NCI-H187 (cell line): ENCODE measurements around the gene ZFP92.

Experiments
- DNase-seq, 2 experiments: peaks; one replicate each; lab custom pipeline; 2025; lab: John Stamatoyannopoulos, UW

The ZFP92 gene

GRCh38 chrX:153408871-153409351 lies 2.4 kb upstream of the ZFP92 start:
- DNase-seq, result no peak

- DNase-seq, result no peak
These were observed 1.7 kb upstream of the ZFP92 start for GRCh38 chrX:153409414-153410101.

- no peak for DNase-seq
These were observed 899 bp upstream of the ZFP92 start for GRCh38 chrX:153410373-153410772.

DNA sequence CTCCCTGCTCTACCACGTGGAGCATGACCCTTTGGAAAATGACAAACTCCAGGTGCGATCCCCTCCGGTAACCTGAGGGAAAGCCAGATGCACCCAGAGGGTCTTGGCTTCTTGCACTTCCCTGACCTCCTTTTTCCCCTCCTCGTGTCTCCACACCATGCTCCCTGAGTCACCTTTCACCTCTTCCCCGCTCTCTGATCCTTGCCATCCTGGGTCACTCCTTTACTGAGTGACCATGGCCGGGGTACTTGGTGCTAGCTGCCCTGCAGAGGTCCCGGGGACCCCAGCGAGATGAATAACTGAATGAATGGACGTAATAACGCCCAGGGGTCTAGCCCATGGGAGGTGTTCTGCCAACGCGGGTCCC lies 401 bp upstream of the ZFP92 start:
- DNase-seq, result no peak

DNA sequence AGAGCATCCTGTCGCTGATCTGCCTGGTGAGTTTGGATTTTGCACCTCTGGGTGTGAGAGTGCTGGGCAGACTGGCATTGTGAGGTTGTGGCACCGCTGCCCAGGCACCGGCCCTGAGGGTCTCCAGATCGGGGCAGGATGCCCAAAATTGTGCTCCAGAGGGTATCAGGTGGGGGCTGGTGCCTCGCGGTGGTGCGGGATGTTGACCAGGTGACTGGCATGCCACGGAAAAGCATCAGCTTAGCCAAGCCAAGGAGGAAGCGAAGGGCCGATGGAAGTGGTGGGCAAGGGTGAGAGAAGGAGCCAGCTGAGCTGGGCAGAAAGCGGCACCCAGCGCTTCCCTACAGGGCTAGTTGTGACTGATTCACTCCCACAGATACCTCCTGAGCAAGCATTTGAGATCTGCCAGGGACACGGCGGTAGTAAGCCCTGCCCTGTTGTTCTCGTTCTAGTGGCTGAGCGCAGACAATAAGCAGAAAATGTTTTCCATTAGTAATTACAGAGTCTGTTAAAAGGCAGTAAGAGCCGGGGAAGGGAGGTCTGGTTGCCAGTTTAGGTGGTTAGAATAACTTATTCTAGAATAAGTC lies 809 bp downstream of the ZFP92 start:
- no peak for DNase-seq

DNA sequence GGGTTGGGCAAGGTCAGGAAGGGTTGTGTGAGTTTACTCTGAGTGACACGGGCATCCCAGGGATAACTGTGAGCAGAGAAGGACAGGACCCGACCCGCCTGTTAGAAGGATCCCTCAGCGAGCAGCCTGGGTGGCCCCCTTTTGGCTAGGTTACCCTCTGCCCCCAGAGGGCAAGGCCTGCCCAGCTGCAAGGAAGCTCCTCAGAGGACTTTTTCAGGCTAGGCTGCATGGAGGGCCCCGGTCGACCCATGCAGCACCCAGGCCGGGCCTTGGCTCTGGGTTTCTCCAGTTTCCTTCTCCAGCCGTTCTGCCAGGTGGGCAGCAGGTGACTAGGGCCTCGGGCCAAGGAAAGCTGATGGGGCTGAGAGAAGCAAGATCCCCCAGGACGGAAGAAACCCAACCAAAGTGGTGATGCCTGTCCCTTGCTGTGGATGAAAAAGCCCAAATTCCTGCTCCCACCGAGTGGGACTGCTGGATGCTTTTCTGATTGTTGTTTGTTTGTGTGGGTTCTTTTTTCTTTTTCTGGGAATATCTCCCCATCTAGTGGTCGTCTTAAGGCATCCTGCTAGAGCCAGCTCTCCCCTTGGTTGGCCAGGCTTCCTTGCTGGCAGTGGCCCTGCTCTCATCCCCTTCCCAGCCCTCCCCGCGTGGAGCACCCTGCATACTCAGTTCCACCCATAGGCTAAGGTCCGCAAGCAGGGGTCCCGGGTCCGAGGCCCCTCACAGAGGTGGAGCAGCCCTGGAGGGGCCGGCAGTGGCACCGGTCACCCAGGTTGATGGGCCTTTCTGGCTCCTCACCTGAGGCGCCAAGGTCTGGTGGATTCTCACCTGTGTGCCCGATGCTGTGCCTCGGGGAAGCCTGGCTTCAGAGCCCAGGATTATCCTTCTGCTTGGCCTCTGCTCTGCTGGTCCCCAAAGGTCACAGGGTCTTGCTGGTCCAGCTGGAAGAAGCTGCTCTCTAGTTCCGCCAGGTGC lies 1.8 kb downstream of the ZFP92 start:
- DNase-seq, result no peak

- DNase-seq, result no peak
These were observed 2.5 kb downstream of the ZFP92 start for GRCh38 chrX:153413731-153414130.

GRCh38 chrX:153414856-153415510 lies 3.7 kb downstream of the ZFP92 start:
- no peak for DNase-seq

DNA sequence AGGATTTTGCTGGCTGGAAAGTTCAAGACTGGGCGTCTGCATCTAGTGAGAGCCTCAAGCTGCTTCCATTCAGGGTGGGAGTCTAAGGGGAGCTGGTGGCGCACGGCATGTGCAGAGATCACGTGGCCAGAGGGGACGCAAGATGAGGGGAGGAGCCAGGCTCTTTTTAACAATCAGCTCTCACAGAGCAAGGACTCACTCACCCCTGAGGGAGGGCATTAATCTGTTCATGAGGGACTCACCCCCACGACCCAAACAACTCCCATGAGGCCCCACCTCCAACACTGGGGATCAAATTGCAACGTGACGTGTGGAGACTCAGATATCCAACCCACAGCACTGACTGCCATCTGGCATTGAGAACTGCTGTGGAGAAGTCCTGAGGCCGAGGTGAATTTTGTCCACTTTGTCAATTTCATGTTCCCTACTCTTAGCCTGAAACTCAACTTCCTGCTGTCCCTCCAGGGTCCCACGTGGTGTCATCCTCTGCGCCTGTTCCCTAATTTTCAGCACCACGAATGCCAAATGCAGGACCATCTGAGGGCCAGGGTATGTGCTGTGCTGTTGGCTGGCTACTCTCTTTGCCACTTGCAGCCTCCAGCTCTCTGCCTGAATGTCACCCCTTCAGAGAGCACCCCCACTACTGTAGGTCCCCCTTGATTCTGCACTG lies 5.6 kb downstream of the ZFP92 start:
- DNase-seq, result no peak

DNA sequence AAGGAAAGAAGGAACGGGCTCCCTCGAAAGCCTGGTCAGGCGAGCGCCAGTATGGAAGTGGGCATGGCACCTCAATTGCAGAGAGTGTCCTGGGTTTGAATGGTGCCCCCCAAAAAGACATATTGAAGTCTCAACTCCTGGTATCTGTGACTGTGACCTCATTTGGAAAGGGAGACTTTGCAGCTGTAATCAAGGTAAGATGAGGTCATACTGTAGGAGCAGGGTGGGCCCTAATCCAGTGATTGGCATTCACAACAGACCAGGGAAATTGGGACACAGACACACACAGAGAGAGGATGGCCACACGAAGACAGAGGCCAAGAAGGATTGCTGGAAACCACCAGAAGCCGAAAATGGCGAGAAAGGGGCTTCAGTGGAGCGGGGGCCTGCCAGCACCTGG lies 6.4 kb downstream of the ZFP92 start:
- DNase-seq, result no peak

DNA sequence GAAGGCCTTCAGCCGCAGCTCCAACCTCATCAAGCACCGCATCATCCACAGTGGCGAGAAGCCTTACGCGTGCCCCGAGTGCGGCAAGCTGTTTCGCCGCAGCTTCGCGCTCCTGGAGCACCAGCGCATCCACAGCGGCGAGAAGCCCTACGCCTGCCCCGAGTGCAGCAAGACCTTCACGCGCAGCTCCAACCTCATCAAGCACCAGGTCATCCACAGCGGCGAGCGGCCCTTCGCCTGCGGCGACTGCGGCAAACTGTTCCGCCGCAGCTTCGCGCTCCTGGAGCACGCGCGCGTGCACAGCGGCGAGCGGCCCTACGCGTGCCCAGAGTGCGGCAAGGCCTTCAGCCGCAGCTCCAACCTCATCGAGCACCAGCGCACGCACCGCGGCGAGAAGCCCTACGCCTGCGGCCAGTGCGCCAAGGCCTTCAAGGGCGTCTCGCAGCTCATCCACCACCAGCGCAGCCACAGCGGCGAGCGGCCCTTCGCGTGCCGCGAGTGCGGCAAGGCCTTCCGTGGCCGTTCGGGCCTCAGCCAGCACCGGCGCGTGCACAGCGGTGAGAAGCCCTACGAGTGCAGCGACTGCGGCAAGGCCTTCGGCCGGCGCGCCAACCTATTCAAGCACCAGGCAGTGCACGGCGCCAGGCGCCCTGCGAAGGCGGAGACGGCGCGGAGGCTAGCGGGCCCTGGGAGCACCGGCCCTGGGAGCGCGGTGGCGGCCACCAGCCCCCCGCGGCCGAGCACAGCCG lies 9.8 kb downstream of the ZFP92 start:
- no peak for DNase-seq

- DNase-seq, result no peak
These were observed 10.6 kb downstream of the ZFP92 start for GRCh38 chrX:153421856-153422255.

DNA sequence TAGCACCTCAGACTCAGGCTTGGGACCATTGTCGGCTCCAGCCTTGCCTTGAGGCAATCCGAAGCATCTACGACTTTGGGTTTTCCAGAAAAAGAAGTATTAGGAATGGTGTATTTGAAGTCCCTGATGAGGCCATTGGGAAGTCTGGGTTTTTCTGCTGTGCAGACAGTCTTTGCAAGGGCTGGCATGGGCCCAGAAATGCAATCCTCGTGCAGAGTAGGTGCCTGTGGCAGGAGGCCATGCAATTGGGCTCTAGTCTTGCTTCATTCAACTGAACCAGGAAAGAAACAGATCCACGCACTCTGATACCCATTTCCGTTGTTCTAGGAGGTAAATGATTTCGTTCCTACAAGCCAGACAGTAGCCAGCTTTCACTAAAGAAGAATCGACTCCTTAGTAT lies 12.4 kb downstream of the ZFP92 start:
- DNase-seq, result no peak

- DNase-seq, result no peak
These were observed 14.9 kb downstream of the ZFP92 start for GRCh38 chrX:153426204-153426603.

DNA sequence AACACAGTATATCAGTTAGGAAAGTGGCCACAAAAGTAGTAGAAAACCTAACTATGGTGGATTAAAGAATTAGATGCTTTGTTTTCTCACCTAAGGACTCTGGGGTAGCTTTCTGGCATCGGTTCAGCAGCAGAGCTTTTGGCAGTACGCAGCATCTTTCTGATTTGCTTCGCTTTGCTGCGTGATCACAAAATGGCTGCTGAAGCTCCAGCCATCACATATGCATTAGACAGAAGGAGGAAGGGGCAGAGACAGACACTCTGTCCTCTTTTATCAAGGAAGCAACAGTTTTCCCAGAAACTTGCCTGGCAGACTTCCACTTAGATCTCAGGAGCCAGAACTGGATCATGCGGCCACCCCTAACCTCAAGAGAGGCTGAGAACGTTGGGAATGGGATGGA lies 19.5 kb downstream of the ZFP92 start:
- no peak for DNase-seq

DNA sequence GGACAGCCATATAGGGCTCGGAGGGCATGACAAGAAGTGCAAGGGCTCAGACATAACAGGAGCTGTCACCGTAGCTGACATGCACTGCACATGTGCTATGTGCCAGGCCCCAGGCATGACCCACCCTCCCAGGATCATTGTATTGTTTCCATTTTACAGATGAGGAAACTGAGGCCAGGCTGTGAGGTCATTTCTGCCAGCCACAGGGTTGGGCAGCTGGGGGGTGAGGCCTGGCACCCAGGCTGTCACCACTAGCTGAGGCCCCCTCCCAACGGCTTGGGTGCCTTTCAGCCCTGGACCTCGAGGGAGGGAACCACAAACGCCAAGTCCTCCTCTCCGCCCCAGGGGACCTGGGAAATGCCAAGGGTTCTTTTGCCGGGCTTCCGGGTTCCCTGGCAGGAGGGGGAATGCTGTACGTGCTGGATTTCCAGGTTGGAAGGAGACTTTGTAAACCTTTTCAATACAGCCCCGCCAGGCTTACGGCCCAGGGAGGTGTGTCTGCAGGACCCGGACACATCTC lies 21.9 kb downstream of the ZFP92 start:
- DNase-seq, result no peak

DNA sequence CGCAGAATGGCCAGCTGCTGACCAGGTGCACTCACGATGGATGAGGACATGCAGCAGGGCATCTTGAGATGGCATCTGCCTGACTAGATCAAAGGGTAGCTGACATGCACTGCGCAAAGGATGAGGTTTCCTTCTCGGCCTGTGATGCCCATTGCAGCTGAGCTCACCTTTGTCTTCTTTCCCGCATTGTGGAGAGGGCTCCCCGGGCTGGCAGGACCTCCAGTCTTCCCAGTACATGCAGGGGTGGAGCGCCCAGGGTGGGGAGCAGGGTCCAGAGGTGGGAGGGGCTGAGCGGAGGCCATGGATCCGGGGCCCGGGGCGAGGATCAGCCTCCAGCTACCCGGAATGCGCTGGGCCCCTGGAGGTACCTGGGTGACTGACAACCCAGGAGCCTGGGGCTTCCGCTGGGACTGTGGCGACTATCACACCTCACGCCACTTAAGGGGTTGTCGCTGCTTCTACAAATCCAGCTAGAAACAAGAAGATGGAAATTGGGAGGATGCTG lies 22.6 kb downstream of the ZFP92 start:
- no peak for DNase-seq

- DNase-seq, result no peak
These were observed 23.5 kb downstream of the ZFP92 start for GRCh38 chrX:153434801-153435200.

DNA sequence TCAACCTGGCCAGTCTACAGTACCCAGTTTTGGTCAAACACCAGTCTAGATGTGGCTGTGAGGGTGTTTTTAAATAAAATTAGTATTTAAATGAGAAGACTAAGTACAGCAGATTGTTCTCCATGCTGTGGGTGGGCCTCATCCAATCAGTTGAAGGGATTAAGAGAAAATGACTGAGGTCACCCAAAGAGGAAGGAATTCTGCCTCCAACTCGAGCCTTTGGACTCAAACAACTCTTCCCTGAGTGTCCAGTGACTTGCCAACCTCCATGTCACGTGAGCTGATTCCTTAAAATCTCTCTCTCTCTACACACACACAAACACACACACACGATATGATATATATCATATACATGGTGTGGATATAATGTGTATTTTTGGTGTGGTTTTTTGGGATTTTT lies 24.6 kb downstream of the ZFP92 start:
- no peak for DNase-seq

- no peak for DNase-seq
These were observed 27.3 kb downstream of the ZFP92 start for GRCh38 chrX:153438532-153438931.

DNA sequence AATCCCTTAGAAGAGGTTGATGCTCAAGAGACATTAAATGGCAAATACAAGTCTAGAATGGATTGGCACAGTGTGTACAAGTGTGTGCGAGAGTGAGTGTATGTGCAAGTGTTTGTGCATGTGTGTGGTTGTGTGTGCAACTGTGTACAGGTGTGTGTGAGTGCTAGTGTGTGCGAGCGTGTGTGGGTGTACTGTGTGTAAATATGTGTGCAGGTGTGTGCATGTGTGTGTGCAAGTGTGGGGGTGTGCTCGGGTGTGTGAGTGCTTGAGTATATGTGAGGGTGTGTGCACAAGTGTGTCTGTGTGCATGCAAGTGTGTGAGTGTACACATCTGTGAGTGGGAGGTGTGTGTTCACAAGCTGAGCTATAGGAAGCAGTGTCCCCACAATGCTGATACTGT lies 28.7 kb downstream of the ZFP92 start:
- no peak for DNase-seq
